NCI-H1436 (cell line): ENCODE data around the gene OR2K2.
"Not testable (repeated sequence)": the region's sequence is repeated elsewhere in the genome, so short reads cannot be mapped to it uniquely, and the experiment has no call there.

ENCODE experiments used
- DNase-seq: peaks from one replicate; lab custom pipeline; 2025; lab: John Stamatoyannopoulos, UW

Gene OR2K2

GRCh38 chr9:111298111-111298510 lies 31.9 kb downstream of the OR2K2 start:
- no peak for DNase-seq

GRCh38 chr9:111297066-111297824 lies 32.8 kb downstream of the OR2K2 start:
- no peak for DNase-seq

- DNase-seq, result no peak
These were observed 35.2 kb downstream of the OR2K2 start for GRCh38 chr9:111294691-111295451.

GRCh38 chr9:111287127-111287526 lies 42.9 kb downstream of the OR2K2 start:
- no peak for DNase-seq

GRCh38 chr9:111284703-111285102 lies 45.3 kb downstream of the OR2K2 start:
- no peak for DNase-seq

- DNase-seq, result no peak
These were observed 47.2 kb downstream of the OR2K2 start for GRCh38 chr9:111282845-111283244.

- DNase-seq, result not testable (repeated sequence)
These were observed 49.2 kb downstream of the OR2K2 start for GRCh38 chr9:111280795-111281194.
